Measurements from ENCODE around the gene KCNH6.

GRCh38 chr17:63479495-63480184 lies 43.5 kb upstream of the KCNH6 start:
- TF ChIP-seq, protein P1, sequence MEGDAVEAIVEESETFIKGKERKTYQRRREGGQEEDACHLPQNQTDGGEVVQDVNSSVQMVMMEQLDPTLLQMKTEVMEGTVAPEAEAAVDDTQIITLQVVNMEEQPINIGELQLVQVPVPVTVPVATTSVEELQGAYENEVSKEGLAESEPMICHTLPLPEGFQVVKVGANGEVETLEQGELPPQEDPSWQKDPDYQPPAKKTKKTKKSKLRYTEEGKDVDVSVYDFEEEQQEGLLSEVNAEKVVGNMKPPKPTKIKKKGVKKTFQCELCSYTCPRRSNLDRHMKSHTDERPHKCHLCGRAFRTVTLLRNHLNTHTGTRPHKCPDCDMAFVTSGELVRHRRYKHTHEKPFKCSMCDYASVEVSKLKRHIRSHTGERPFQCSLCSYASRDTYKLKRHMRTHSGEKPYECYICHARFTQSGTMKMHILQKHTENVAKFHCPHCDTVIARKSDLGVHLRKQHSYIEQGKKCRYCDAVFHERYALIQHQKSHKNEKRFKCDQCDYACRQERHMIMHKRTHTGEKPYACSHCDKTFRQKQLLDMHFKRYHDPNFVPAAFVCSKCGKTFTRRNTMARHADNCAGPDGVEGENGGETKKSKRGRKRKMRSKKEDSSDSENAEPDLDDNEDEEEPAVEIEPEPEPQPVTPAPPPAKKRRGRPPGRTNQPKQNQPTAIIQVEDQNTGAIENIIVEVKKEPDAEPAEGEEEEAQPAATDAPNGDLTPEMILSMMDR (IDR thresholded peaks at IDR 0.05), result no peak
- no peak for TF ChIP-seq POLR2A (IDR thresholded peaks at IDR 0.05)
